SHP77 (cell line): ENCODE measurements around the gene APBB3.

Source experiments
- DNase-seq, 2 experiments: peaks; one replicate each; lab custom pipeline; 2025; lab: John Stamatoyannopoulos, UW

APBB3 gene

GRCh38 chr5:140576776-140577201 lies 12.4 kb upstream of the APBB3 start:
- no peak for DNase-seq

- DNase-seq, result peak; percentile 40 to 51
These were observed 10.9 kb upstream of the APBB3 start for GRCh38 chr5:140575309-140575708.

- no peak for DNase-seq
These were observed 9.8 kb upstream of the APBB3 start for GRCh38 chr5:140574165-140574564.

- no peak for DNase-seq
These were observed 9.3 kb upstream of the APBB3 start for GRCh38 chr5:140573683-140574082.

- no peak for DNase-seq
These were observed 6.7 kb upstream of the APBB3 start for GRCh38 chr5:140571105-140571504.

- DNase-seq, result no peak
These were observed 6.1 kb upstream of the APBB3 start for GRCh38 chr5:140570488-140570887.

- no peak for DNase-seq
These were observed 5.7 kb upstream of the APBB3 start for GRCh38 chr5:140570058-140570457.

GRCh38 chr5:140569197-140569596 lies 4.8 kb upstream of the APBB3 start:
- DNase-seq, result no peak

GRCh38 chr5:140568443-140569063 lies 4.2 kb upstream of the APBB3 start:
- no peak for DNase-seq

GRCh38 chr5:140567871-140568270 lies 3.5 kb upstream of the APBB3 start:
- DNase-seq, result no peak

- no peak for DNase-seq
These were observed 2.9 kb upstream of the APBB3 start for GRCh38 chr5:140567136-140567818.

GRCh38 chr5:140566665-140567064 lies 2.3 kb upstream of the APBB3 start:
- no peak for DNase-seq

GRCh38 chr5:140565780-140566095 lies 1.3 kb upstream of the APBB3 start:
- no peak for DNase-seq

GRCh38 chr5:140565024-140565779 lies 804 bp upstream of the APBB3 start:
- no peak for DNase-seq

GRCh38 chr5:140563596-140563995 lies 802 bp downstream of the APBB3 start:
- peak in 1 of 2 experiments; percentile 43 for DNase-seq

GRCh38 chr5:140561753-140562523 lies 2.5 kb downstream of the APBB3 start:
- no peak for DNase-seq

GRCh38 chr5:140560227-140560626 lies 4.2 kb downstream of the APBB3 start:
- no peak for DNase-seq

GRCh38 chr5:140558542-140558941 lies 5.9 kb downstream of the APBB3 start:
- no peak for DNase-seq

- DNase-seq, result no peak
These were observed 6.4 kb downstream of the APBB3 start for GRCh38 chr5:140557965-140558364.

- peak; percentile 95 to 97 for DNase-seq
These were observed 7.1 kb downstream of the APBB3 start, which contains the start of gene SRA1 for GRCh38 chr5:140557136-140557805. Gene SRA1 (minus strand): TSS chr5:140557473. CDS start chr5:140557452, 21 bp downstream.

- DNase-seq, result no peak
These were observed 8.0 kb downstream of the APBB3 start for GRCh38 chr5:140556438-140556837.
